Measurements from ENCODE around the gene GMDS. TPM values are rescaled to one million over a fixed set of nuclear protein-coding genes. Genes with fewer than 3 reads are reported as not detected.

Gene GMDS
- total RNA-seq, 1 experiment from 2014 or later: 27.6 TPM

DNA sequence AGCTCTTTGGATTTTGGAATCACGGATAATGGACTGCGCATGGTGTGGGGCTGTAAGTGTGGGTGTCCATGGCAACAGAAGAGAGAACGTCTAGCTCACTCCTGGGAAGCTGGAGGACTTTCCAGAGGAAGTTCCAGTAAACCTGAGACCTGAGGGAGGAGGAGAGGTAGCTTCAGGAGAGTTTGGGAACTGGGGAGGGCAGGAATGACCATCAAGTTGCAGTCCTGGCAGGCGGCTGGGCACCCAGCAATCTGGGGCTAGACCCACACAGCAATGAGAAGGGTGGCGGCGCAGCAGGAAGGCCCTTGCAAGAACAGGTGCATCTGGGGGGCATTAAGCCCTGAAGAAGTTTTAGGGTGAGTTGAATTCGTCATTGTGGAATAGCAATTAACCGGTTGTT, 539.8 kb downstream of the GMDS start:
- no peak overlapping the region for H3K23ac ChIP-seq (ENCODE audit: insufficient read length, low read depth, low read length)
- H3K18ac ChIP-seq (ENCODE audit: insufficient read length, low read depth, low read length): no peak overlapping the region
- no peak overlapping the region for H3K4me3 Mint-ChIP-seq
- TF ChIP-seq, protein P1, sequence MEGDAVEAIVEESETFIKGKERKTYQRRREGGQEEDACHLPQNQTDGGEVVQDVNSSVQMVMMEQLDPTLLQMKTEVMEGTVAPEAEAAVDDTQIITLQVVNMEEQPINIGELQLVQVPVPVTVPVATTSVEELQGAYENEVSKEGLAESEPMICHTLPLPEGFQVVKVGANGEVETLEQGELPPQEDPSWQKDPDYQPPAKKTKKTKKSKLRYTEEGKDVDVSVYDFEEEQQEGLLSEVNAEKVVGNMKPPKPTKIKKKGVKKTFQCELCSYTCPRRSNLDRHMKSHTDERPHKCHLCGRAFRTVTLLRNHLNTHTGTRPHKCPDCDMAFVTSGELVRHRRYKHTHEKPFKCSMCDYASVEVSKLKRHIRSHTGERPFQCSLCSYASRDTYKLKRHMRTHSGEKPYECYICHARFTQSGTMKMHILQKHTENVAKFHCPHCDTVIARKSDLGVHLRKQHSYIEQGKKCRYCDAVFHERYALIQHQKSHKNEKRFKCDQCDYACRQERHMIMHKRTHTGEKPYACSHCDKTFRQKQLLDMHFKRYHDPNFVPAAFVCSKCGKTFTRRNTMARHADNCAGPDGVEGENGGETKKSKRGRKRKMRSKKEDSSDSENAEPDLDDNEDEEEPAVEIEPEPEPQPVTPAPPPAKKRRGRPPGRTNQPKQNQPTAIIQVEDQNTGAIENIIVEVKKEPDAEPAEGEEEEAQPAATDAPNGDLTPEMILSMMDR (conservative IDR thresholded peaks at IDR 0.05): no peak
- H3K4ac ChIP-seq (ENCODE audit: low read depth, low read length): no peak overlapping the region
- no peak overlapping the region for H2BK15ac ChIP-seq (ENCODE audit: low read depth, low read length)
- H3K4me2 ChIP-seq (ENCODE audit: insufficient read depth, insufficient read length, low read length): no peak overlapping the region
- H3K27me3 Mint-ChIP-seq (ENCODE audit: low read depth): no peaks in the 10 kb centered on the region
- no peak overlapping the region for H3K27ac Mint-ChIP-seq
- H2BK12ac ChIP-seq (ENCODE audit: insufficient read length, low read depth, low read length): no peak overlapping the region
- H3K27ac ChIP-seq (ENCODE audit: insufficient read length, low read depth, low read length): no peak overlapping the region
- H3K4me1 Mint-ChIP-seq: peaks cover 0 to 2% of the 10 kb centered on the region in 2 experiments; a peak in 1 of 4 replicates
- no peak overlapping the region for H4K91ac ChIP-seq (ENCODE audit: insufficient read length, low read depth, low read length)
- no peaks in the 10 kb centered on the region for H3K4me1 ChIP-seq (ENCODE audit: insufficient read depth, low read length)
- H4K20me1 ChIP-seq (ENCODE audit: control insufficient read depth, insufficient read depth, insufficient read length): no peaks in the 10 kb centered on the region
- H2BK5ac ChIP-seq (ENCODE audit: insufficient read length, low read length): no peak overlapping the region
- H3K79me1 ChIP-seq (ENCODE audit: insufficient read depth, low read depth, low read length, poor library complexity, severe bottlenecking): no peaks in the 10 kb centered on the region
- no peak overlapping the region for H2AFZ ChIP-seq (ENCODE audit: low read length)
- no peaks in the 10 kb centered on the region for H3K27me3 ChIP-seq (ENCODE audit: insufficient read depth, low read length)
- H2BK20ac ChIP-seq (ENCODE audit: low read depth, low read length, poor library complexity, severe bottlenecking): no peak overlapping the region
- no peak overlapping the region for H2BK120ac ChIP-seq (ENCODE audit: low read depth, low read length, poor library complexity, severe bottlenecking)
- no peak overlapping the region for H4K8ac ChIP-seq (replicated peaks; ENCODE audit: insufficient read length, low read depth, low read length)
- no peaks in the 10 kb centered on the region for H3K9me3 Mint-ChIP-seq
- no peak overlapping the region for H3K14ac ChIP-seq (ENCODE audit: insufficient read depth, low read length)
- no peak overlapping the region for H3T11ph ChIP-seq (ENCODE audit: low read length)
- H4K5ac ChIP-seq (ENCODE audit: insufficient read length, low read depth, low read length): no peak overlapping the region
- H3K23me2 ChIP-seq (ENCODE audit: insufficient read length, low read depth, low read length, poor library complexity, severe bottlenecking): no peaks in the 10 kb centered on the region
- H3K9me3 ChIP-seq (ENCODE audit: control insufficient read depth, low read depth, low read length): no peaks in the 10 kb centered on the region
- H3K36me3 Mint-ChIP-seq (ENCODE audit: insufficient read depth in 1 of 3, low read depth in 3 of 3): no peaks in the 10 kb centered on the region
- H3K9ac ChIP-seq (ENCODE audit: extremely low read depth, insufficient read length, low read length): no peak overlapping the region
- no CpG with 5 or more reads among the region's 8 CpGs for WGBS (ENCODE audit: extremely low coverage, insufficient read length, low lambda C conversion rate)
- no peak overlapping the region for H3K56ac ChIP-seq (ENCODE audit: insufficient read length, low read depth, low read length)
- no peak overlapping the region for H2AK5ac ChIP-seq (ENCODE audit: insufficient read length, low read length)
- H3K79me2 ChIP-seq (ENCODE audit: insufficient read depth, low read length): no peaks in the 10 kb centered on the region
- no peak for DNase-seq
